ENCODE measurements around the gene SLIT3.

DNA sequence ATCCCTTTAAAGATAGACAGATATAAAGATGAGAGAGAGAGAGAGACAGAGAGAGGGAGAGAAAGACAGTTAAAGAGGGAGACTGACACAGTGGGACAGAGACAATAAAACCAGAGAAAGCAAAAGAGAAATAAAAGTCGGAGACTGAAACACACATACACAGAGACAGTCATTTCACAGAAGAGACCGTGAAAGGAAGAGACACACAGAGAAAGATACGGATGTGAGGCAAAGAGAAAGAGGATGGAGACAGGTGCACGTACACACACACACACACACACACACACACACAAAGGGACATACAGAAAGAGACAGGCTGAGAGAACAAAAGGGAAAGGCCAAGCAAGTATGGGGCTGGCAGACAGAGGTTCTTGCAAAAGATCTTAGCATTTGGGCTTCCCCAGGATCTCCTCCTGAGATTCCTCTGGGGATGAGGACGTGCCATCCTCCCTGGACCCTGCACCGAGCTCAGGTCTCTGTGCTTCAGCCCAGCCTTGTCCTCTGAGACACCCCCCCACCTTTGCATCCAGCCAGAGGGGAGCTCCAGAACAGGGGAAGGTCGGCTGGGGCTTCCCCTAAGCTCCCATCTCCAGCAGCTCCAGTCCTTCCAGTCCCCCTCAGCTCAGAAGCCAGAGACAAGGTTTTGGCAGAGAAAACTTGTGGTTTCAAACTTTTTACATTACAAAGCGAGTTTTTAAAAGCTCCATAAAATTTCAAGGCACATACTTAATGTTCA, 403.4 kb downstream of the SLIT3 start:
- TF ChIP-seq FOXM1 (IDR thresholded peaks at IDR 0.05; ENCODE audit: borderline replicate concordance) (no peak), PKNOX1 (IDR thresholded peaks at IDR 0.05) (no peak), HDGF (IDR thresholded peaks at IDR 0.05; ENCODE audit: borderline replicate concordance) (no peak), TARDBP (IDR thresholded peaks at IDR 0.05) (no peak), ARNT (IDR thresholded peaks at IDR 0.05) (no peak), FOXA1 (IDR thresholded peaks at IDR 0.05) (no peak)
